PC-9 (cell line): ENCODE results near the gene ALG11.
"Not testable (repeated sequence)": the region's sequence is repeated elsewhere in the genome, so short reads cannot be mapped to it uniquely, and the experiment has no call there.

ENCODE experiments used
- CTCF ChIP-seq: fragments of 200-600 bp; sonication (generic); conservative IDR thresholded peaks from 2 replicates; pipeline ENCODE4 v1.6.1; 2017; ENCODE audit warnings: mixed run types, antibody characterized with exemption, mild to moderate bottlenecking, moderate library complexity
- EZH2 ChIP-seq: fragments of 200-600 bp; sonication (generic); IDR thresholded peaks from 2 replicates; pipeline ENCODE4 v1.8.0; 2017; ENCODE audit warnings: antibody characterized with exemption, low read depth

- TF ChIP-seq CTCF, EZH2: not testable (repeated sequence)
These were observed 18.2 kb downstream of the ALG11 start for GRCh38 chr13:52030401-52030800.
